Stimulated activated CD8-positive, alpha-beta memory T cell treated with anti-CD3 and anti-CD28 coated beads, Interleukin-12 subunit alpha, Interleukin-12 subunit beta, amount 100 ng/mL, for 4 hours (primary cell): ENCODE data around the gene COMP.

Experiments used
- DNase-seq: peaks from one replicate; pipeline ENCODE4 v3.0.0-alpha.2; 2020; ENCODE audit warnings: low read depth

Gene COMP

GRCh38 chr19:18782559-18783225 lies 8.4 kb downstream of the COMP start:
- DNase-seq, result no peak

DNA sequence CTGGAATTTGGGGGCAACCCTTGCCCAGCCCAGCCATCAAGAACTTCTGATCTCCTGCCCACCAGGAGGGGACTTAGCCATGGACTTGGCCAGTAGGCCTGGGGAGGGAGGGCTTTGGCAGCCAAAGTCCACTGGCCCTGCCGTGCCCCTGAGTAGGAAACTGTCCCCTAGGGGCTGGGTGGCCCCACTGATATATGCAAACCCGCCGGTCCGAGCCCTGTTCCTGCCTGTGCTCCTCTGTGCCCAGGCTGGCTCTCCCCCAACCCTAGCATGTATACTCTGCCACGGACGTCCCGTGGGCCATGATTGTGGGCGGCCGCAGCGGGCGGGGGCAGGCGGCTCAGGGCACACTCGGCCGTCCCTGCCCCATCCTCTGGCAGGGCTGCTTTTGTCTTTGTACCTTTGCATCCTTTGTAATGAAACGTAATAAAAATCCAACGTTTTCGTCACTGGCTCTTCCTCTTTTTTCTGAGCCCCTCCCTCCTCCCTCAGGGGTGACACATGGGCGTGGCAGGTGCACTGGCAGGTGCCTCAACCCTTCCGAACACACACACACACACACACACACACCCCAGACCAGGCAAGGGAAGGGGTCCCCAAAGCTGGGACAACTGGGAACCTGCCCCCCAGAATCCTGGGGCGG lies 9.1 kb downstream of the COMP start:
- no peak for DNase-seq

GRCh38 chr19:18781047-18781600 lies 10.0 kb downstream of the COMP start:
- no peak for DNase-seq

DNA sequence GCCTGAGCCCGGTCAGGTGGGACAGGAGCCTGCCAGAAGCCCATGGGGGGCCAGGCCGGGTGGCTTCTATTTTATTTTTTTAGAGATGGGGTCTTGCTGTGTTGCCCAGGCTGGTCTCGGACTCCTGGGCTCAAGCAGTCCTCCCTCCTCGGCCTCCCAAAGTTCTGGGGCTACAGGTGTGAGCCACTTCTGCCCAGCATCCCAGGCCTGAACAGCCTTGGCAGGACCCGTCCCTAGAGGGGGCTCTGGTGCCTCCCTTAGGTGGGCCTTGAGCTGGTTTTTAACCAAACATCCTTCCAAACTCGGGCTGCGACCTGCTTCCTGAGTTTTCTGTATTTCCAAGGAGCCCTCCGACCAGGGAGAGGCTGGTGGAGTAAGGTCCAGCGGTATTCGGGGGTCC lies 10.5 kb downstream of the COMP start:
- no peak for DNase-seq

DNA sequence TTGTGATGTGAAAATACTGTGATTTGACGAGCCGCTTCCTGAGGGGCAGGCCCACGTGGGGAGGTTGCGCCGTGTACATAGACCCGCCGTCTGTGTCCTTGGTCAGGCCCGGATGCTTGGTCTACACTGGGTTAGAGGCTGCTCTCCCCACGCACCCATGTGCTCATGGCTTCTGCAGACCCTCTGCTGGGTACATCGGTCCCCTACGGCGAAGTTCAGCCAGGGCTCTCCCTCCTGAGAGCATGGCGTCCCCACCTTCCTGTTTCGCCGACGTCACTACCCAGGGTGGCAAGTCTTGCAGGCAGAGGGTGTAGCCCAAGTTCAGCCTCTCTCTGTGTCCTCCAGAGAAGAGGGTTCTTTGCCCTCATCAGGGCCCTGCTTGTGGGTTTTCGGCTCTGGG lies 11.0 kb downstream of the COMP start:
- no peak for DNase-seq

- DNase-seq, result no peak
These were observed 12.1 kb downstream of the COMP start for GRCh38 chr19:18778826-18779495.

DNA sequence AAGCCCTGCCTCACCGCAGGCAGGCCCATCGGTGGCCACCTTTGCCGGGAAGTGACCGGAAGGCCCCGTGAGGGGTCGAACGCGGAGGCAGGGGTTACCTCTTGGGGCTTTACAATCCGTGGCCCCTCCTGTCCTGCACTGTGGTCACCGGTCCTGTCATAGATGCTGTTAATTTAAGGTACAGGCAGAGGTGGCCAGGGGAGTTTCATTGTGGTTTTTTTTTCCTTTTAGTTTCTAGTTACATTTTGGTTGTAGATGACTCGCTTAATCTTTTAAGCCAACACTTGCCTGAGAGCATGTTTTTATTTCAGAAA lies 13.1 kb downstream of the COMP start:
- no peak for DNase-seq

DNA sequence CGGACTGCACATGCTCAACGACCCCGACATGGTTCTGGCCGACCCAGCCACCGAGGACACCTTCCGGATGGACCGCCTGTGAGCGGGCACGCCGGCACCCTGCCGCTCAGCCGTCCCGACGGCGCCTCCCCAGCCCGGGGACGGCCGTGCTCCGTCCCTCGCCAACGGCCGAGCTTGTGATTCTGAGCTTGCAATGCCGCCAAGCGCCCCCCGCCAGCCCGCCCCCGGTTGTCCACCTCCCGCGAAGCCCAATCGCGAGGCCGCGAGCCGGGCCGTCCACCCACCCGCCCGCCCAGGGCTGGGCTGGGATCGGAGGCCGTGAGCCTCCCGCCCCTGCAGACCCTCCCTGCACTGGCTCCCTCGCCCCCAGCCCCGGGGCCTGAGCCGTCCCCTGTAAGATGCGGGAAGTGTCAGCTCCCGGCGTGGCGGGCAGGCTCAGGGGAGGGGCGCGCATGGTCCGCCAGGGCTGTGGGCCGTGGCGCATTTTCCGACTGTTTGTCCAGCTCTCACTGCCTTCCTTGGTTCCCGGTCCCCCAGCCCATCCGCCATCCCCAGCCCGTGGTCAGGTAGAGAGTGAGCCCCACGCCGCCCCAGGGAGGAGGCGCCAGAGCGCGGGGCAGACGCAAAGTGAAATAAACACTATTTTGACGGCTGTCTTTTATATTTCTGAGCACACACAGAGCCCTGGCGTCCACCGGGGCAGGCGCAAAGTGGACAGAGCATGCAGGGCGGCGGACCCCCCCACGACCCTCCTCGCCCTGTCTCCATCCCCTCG lies 13.6 kb downstream of the COMP start:
- no peak for DNase-seq

GRCh38 chr19:18776736-18777135 lies 14.4 kb downstream of the COMP start:
- no peak for DNase-seq

DNA sequence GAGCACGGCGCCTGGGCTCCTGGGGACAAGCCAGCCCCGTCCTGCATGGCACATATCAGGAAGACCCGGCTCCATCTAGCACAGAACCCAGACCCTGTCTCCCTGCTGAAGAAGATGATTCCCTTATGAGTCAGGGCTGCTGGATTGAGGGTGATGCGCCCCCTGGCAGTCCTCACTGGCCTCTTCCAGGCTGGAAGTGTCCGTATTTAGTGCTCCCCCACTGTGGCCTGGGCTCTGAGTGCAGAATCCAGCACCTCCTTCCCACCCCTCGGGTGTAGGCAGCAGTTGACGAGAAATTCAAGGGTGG lies 14.9 kb downstream of the COMP start:
- DNase-seq, result no peak

DNA sequence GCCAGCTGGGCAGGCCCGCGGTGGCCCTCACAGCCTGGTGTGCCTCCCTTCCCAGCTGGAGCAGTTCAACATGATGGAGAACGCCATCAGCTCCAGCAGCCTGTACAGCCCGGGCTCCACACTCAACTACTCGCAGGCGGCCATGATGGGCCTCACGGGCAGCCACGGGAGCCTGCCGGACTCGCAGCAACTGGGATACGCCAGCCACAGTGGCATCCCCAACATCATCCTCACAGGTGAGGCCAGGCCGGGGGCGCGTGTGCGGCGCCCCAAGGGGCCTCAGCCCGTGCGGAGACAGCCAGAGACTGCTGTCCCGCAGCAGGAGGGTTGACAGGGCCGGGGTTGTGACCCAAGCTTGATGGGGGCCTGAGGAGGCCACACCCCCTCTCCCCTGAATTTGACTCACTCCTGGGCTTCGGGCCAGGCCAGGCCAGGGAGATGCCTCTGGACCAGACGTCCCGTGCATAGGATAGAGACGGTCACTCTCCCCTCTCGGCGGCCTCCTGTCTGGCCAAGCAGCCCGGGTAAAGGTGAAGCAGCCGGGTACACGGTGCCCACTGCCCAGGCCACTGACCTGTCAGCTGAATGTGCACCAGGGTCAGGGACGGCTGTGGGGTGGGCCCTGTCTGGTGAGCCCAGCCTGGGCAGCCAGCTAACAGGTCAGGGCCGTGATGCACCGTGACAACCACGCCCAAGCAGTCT lies 15.4 kb downstream of the COMP start:
- DNase-seq, result no peak

GRCh38 chr19:18774782-18775444 lies 16.2 kb downstream of the COMP start:
- no peak for DNase-seq

DNA sequence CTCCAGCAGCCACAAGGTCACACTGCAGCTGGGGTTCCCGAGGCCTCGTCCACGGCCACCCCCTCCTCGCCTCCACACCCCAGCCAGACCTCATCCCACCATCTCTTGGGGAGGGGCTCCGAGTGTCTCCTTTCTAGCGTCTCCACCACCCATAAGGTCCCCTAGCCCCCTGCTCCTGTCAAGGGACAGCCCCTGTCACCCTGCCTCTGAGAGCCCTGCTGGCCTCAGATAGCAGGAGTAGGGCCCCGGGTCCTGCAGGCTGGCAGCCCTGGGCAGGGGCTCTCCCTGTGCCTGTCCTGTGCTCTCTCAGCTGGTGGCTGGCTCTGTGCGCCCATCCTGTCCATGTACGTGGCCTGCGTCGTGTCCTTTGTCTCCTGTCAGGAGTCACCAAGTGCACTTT lies 17.0 kb downstream of the COMP start:
- DNase-seq, result no peak

- no peak for DNase-seq
These were observed 17.4 kb downstream of the COMP start for GRCh38 chr19:18773682-18774081.

DNA sequence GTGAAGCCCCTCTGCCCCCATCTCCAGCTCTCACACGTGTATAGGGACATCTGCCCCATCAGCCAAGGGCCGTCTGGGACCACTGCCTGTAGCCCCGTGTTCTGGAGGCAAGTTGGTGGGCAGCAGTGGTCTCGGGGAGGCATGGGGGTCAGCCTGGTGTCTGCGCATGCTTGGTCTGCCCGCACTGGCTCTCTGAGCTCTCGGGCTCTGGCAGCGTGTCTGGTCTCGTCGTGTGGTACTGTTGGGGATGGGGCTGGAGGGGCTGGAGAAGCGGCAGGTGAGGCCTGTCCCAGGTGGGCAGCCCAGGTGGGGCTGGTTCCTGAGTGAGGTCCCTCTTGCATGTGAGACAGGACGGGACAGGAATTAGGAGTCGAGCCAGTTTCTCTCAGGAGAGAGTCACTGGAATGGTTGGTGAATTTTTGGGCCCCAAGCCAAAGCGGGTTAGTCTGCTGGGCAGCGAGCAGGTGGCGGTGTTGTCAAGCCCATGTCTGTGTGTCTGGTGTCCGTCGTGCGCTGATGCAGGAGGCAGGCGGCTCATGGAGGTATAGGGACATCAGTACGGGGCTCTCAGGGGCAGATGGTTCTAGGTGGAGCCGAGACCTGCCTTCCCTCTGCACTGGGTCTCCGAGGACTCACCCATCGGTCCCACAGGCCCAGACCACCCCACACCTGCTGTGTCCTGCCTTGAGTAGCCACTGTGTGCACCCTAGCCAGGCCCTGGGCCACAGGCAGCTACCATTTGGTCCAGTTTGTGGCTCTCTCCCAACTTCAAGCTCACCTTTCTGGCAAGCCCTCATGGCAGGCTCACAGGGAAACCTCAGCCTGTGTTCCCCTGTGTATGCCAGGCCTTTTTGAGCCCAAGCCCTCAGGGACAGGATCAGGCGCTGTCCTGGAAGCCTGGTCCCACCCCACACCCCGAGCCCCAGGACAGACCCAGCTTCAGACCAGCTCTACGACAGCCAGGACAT lies 18.2 kb downstream of the COMP start:
- DNase-seq, result no peak

GRCh38 chr19:18771328-18772242 lies 19.5 kb downstream of the COMP start:
- DNase-seq, result no peak

GRCh38 chr19:18770663-18771327 lies 20.3 kb downstream of the COMP start:
- no peak for DNase-seq

- DNase-seq, result no peak
These were observed 21.0 kb downstream of the COMP start for GRCh38 chr19:18769989-18770528.
